ENCODE measurements around the gene FAM114A1.
"Not testable (repeated sequence)": the region's sequence is repeated elsewhere in the genome, so short reads cannot be mapped to it uniquely, and the experiment has no call there.

Gene FAM114A1

DNA sequence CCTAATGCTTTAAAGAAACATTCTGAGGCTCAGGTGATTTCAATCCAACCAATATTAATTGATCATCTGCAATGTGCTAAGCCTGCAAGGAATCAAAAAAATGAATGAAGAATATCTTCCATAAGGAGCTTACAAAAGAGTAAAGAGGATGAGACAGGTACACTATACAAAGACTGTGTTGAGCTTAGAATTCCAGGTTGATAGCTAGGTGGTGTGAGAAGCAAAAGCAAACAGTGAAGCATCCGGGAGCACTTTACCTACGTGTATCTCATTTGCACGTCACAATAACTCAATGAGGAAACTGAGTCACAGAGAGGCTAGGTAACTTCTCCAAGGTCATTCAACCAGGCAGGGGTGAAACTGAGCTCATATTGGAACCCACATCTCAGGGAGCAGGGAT, 37.1 kb downstream of the FAM114A1 start:
- no peak for DNase-seq

DNA sequence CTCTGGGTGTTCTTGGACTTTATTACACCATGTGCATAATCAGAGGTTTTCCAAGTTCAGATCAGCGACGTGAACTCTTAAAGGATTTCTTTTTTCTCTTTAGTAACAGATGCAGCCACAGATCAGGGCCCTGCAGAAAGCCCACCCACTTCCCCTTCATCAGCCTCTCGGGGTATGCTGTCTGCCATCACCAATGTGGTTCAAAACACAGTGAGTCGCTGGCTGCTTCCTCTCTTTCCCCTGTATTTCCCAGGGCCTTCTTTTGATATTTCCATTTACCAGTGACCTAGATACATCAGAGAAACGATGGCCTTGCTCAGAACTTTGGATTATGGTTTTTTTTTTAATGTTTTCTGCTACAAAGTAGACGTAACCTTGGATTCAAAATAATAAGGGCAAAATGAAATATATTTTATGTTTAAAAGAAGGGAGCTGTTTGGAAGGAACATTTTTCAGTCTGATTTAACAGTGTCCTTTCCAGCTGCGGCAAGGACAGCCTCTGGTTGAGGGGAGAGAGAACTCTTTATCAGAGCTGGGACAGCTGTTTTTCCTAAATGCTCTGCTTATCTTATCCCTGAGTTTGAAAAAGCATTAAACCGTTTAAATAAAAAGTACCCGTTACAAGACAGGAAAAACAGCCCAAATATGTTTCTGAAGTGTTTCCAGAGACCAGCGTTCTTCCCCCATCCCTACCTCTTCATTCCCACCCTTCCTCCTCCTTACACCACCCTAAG, 38.2 kb downstream of the FAM114A1 start:
- no peak for DNase-seq

DNA sequence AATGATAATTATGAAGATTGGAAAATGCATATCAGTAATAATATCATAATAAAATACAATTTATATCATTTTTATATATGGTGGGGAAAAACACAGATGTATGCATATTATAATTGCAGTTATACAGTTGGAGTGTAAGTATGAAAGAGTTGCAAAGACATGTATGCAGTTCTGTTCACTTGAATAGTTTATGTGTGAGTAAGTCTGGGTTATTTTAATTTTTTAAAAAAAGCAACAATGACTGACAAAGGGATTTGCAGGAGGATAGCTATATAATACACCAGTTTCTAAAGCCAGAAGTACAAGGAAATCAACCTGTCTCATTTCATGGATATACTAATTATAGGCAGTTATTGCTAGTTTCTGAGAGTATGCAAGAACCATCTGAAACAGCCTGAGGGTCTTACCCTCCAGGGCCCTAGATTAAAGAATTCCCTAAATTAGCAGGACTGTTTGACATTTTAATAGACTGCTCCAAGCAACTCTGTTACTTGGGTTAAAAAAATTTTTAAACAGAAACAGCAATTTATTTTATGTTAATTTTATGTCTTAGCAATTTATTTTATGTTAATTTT, 40.2 kb downstream of the FAM114A1 start:
- DNase-seq = no peak

DNA sequence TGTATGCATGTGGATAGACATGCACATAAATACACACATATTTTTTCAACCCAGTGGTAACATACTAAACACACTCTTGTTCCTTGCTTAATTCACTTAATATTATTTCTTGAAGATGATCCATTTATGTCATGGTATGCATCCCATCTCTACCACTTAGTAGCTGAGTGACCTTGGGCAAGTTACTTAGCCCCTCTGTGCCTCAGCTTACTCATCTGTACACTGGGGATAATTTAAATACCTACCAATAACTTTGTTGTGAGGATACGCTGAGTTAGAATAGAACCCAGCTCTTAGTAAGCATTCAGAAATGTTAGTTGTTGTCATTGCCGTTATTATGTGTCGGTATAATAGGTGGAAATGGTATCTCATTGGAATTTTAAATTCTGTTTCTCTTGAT, 41.4 kb downstream of the FAM114A1 start:
- DNase-seq = no peak

DNA sequence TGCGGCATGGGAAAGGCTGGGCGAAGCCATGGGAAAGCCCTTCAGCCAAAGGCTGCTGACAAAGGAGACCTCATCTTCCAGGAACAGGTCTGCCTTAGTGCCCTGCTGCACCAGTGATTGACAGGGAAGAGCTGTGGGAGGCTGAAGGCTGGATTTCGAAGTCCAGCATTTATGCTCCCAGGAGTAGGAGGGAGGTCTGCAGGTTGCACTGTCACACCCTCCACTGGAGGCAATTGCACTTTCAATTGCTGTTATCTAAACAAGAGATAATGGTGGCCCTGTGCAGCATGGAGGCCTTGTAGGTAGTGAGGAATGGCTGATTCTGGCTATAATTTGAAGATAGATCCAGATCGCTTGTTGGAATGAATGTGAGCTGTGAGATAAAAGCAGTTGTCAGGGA, 43.7 kb downstream of the FAM114A1 start:
- DNase-seq = no peak

DNA sequence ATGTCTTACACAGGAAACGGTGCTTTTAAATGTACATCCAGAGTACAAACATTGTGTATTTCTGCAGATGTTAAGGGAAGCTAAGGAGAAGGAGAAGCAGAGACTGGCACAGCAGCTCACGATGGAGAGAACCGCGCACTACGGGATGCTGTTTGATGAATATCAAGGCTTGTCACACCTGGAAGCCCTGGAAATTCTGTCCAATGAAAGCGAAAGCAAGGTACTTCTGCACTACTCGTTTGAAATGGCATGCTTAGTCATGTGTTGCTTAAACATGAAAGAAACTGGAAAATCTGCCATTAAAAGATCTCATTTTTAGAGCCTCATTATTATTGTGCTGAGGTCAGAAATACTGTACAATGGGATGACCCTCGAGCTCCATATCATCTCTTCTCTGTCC, 47.2 kb downstream of the FAM114A1 start:
- no peak for DNase-seq

GRCh38 chr4:38916267-38916666, 48.7 kb downstream of the FAM114A1 start:
- not testable (repeated sequence) for DNase-seq

DNA sequence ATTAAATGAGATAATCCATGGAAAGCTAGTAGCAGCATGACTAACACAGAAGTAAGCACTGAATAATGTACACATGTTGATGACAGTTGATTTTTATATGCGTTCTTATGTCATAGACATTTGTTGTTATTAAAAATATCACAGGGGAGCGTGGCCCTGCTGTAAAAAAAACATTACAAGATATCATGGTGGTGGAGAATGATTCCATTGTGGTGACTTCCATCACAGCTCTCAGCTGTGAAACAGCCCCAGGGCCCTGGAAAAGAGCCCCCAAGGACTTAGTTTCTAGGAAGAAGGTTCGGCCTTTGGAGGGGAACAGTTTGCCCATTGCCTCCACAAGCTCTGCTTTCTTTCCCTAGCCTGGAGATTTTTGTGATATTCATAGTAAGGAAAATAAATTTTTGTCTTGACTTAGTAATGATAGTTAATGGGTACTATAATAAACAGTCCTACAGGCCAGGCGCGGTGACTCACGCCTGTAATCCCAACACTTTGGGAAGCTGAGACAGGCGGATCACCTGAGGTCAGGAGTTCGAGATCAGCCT, 49.9 kb downstream of the FAM114A1 start:
- no peak for DNase-seq

GRCh38 chr4:38919494-38919893, 51.9 kb downstream of the FAM114A1 start:
- DNase-seq = no peak

DNA sequence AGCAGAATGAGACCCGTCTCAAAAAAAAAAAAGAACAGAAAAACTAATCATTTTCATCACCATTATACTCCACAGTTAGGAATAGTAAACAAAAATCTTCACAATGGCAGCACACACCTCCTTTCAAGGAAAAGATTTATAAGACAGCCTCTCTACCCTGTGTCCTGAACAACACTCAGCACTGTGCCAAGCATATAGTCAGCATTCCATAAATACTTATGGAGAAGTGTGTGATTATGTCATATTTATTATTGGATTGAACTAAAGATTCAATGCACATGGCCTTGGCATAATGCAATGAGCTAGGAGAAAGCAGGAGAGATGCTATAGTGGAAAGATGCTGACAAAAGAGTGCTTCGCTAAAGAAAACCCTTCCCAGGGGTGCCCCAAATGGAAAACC, 52.6 kb downstream of the FAM114A1 start:
- DNase-seq = no peak

DNA sequence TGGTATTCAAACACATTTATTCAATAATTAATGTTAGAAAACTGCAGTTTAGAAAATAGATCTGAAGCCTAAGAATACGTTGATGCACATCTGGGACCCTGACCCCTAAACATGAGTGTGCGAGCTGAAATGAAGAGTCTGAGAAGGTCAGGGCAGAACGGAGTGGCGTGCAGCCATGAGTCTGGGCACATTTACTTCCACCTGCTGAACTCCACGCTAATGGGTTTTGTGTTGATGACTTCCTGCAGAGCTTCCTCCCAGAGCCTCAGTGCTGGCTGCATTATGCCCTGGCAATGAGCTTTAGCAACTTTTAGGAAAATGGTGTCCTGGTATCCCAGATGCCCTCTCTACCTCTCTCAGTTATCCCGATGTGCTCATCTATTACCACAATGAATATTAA, 53.1 kb downstream of the FAM114A1 start:
- no peak for DNase-seq

DNA sequence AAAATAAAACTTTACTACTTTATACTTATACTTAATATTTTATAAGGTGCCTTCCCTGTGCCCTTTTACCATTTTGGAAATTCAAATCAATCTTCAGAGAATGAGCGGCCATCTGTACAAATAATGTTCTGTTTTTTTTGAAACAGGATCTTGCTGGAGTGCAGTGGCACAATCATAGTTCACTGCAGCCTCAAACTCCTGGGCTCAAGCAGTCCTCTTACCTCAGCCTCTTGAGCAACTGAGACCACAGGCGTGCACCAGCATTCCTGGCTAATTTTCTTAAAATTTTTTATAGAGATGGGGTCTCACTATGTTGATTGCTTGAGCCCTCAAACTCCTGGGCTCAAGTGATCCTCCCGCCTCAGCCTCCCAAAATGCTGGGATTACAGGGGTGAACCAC, 53.5 kb downstream of the FAM114A1 start:
- DNase-seq = no peak

DNA sequence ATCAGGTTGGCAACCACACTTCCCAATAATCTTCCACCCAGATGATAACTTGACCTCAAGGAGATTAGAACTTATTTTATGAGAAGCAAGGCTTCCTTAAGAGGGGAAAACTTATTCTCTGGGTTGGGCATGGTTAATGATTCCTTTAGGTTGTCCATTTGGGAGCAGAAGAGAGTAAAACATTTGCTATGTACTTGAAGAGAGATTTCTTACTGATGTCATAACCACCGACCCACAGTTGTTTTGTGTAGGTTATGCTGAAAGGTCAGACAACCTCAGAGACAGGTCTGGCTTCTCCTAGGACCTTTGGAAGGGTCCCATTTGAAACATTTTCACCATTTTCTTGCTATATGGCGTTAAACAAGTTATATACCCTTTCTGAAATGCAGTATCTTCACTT, 56.1 kb downstream of the FAM114A1 start:
- DNase-seq = no peak

GRCh38 chr4:38924353-38924752, 56.7 kb downstream of the FAM114A1 start:
- no peak for DNase-seq

- no peak for DNase-seq
Observed at GRCh38 chr4:38925492-38926413, 58.1 kb downstream of the FAM114A1 start.

GRCh38 chr4:38926896-38927295, 59.3 kb downstream of the FAM114A1 start:
- no peak for DNase-seq

DNA sequence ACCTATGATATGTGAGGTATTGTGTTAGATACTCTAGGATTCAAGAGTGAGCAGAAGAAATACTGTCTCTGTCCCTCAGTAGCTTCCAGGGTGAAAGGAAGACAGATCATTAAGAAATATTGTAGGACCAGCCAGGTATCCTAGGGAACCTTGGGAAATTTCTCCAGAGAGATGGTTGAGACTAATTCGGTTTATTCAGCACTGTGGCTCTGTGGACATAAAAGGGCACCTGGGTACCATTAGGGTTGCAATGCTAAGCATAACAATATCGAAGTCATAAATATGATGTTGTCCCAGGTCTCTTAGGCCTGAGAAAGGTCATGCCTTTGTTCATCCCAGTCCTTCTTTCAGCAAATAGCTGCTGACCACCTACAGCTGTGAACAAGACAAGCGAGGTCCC, 61.0 kb downstream of the FAM114A1 start:
- no peak for DNase-seq

DNA sequence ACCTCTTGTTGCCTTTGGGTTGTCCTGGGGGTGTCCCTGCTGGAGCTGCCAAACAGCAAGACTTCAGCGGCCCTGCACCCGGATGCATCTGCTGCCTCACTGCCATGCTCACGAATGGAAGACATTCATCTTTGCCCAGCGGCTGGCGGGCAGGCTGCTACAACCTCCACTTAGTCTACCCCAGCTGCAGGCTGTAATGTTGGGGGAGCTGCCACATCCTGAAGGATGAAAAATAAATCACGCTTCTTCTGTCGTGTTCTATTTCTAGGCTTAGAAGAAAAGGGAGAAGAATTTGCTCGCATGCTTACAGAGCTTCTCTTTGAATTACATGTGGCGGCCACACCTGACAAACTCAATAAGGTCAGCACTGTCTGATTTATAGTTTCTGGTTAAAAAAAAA, 61.4 kb downstream of the FAM114A1 start:
- DNase-seq = no peak

GRCh38 chr4:38930204-38930603, 62.6 kb downstream of the FAM114A1 start:
- DNase-seq = no peak

DNA sequence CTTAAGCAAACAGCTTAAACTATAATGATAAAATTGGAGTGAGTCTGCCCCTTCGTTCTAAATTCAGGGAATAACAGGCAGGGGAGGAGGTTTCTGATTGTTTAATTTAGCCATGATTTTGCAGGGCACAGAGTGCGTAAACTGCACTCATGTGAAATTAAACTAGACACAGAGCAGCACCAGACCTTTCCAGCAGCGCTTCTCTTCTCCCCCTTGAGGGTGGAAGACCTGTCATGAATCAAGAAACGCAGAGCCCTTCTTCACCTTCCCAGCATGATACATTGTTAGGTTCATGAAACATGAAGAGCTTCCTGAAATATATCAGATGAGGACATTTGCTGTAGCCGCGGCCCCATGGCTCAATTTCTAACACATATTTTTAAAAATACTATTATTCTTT, 63.1 kb downstream of the FAM114A1 start:
- DNase-seq = no peak

- no peak for DNase-seq
Observed at GRCh38 chr4:38931125-38931524, 63.5 kb downstream of the FAM114A1 start.

DNA sequence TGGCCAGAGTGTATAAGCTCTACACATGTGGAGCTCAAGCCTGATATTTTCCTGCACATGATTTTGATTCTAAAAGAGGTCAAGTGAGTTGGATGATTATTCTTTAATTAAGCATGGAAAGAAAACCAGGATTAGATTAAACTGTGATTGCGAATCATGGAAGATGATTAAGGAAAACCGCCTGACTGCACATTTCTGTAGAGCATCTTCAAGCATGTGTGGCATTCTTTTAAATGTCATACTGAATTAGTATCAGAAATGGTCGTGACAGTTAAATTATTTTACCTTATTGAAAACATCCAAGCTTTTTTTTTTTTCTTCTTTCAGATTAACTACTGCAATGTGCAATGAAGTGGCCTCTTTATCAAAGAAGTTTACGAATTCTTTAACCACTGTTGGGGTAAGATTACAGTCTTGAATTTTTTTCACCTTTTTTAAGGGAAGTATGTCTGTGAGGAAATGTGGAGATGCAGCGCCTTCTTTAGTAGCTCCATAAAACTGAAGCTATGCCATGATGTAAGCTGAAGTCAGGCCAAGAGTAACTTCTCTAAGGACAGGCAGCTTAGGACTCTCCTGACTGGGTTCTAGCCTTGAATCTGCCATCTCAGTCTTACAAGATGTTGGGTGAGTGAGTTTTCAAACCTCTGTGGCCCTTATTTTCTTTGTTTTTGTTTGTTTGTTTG, 67.9 kb downstream of the FAM114A1 start:
- DNase-seq = no peak

- DNase-seq = no peak
Observed at GRCh38 chr4:38939165-38939564, 71.6 kb downstream of the FAM114A1 start.

Data from activated naive CD4-positive, alpha-beta T cell (primary cell).